ENCODE results near the gene RAB40B.

The RAB40B gene

GRCh38 chr17:82611140-82612058, 87.1 kb downstream of the RAB40B start:
- DNase-seq, result peak; percentile 30

- no peak for DNase-seq
These were observed 88.8 kb downstream of the RAB40B start for GRCh38 chr17:82609655-82610054.

- DNase-seq, result no peak
These were observed 89.7 kb downstream of the RAB40B start for GRCh38 chr17:82608816-82609215.

GRCh38 chr17:82605939-82606600, 92.4 kb downstream of the RAB40B start:
- no peak for DNase-seq
